GM11168 (cell line): ENCODE measurements around the gene SEC22C.

ENCODE experiments used
- in situ Hi-C: fragments of 300-500 bp; cut with MboI; formaldehyde crosslinking; loops from one replicate; pipeline ENCODE4 v1.12.0; 2022; ENCODE audit warnings: low sequenced_read_pairs; ENCODE audit not compliant: unreplicated experiment

The SEC22C gene

DNA sequence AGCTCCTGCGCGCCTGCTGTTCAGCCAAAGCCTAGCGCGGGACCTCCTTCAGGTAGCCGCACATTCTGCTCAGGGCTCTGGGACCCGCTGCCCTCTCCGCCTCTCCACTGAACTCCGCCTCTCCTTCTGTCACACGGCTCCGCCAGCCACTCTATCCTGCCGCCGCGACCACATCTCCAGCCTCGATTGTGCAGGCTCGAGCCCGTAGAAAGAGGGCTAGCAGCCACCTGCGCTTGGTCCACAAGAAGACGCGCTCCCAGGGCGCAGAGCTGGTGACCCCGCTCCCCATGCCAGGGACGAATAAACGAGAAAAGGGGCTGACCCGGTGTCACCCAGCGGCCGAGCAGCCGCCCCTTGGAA is 80.5 kb downstream of the SEC22C start:
- in situ Hi-C loops: no loop called here

DNA sequence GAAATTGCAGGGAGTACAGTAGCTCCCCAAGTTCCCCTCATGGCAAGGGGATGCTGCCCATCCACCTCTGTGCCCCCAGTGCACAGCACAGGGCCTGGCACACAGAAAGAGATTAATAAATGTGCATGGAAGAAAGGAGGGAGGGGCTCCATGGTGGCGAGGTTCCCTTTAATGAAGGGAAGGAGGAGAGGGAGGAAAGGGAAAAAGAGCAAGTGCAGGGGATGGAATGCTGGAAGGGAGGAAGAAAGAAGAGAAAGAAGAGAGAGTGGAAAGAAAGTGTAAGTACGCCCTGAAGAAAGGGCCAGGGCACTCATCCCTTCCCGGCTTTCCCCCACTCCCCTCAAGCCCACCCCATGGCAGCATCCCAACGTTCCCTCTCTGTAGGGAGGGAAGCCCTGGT is 80.9 kb downstream of the SEC22C start:
- in situ Hi-C loops: no loop called here

DNA sequence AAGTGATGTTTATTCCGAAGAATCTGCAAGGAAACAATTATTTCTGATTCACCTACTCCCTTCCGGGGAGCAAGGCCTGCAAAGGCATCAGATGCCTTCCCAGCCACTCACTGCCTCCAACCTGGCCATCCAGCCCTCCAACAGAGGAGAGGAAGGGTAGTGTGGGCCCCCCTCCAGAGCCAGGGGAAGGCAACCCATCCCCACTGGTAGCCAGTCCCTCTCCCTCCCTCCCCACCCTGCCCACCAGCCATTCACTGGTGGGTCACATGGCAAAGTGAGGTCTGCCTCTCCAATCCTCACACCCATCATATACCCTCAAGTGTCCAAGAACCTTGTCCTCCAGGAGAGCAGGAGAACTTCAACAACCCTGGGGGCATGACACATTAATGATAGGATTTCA is 81.7 kb downstream of the SEC22C start:
- in situ Hi-C loops: no loop called here

DNA sequence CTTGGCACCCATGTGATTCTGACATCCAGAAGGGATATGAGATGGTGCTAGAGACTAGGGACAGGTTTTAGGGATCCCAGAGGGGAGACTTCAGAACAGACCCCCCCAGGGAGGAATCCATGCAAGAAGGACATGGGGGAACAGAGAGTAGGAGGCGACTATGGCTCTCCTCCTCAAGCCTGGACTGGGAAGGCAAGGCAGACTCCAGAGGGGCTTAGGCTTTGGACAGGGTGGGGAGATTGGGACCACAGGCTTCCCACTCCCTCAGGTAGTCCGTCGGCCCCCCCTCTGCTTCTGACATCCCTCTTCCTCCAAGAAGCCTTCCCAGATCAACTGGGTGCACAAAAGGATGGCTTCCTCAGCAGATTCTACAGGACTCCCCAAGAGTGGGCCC is 82.3 kb downstream of the SEC22C start:
- in situ Hi-C loops: no loop called here

DNA sequence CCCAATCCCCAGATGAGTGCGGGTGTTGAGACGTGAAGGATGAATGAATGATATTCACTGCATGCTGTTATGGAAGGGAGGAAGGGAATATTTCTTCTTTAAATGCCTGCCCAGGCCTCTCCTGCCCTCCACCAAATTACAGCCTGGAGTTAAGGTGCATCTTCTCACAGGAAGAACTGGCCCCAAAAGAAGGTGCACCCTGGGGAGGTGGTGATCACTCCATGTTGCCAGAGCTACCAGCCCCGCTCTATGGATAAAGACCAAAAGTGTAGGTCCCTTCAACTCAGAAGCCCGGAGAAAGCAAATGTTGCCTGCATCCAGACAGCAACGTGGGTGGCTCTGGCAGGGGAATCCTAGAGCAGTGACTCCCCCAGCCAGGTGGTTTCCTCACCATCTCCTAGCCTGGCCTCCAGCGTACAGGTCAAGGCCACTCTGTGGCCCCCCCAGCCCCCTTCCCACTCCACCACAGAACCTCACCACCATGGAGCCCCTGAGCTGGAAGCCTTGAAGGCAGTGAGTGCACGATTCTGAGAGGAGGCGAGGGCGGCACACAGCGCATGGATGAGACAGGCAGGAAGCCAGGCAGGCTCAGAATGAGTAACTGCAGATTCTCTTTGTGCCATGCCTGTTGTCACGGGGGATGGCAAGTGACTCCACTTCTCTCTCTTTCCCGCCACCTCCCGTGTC is 82.8 kb downstream of the SEC22C start:
- in situ Hi-C loops: no loop called here

DNA sequence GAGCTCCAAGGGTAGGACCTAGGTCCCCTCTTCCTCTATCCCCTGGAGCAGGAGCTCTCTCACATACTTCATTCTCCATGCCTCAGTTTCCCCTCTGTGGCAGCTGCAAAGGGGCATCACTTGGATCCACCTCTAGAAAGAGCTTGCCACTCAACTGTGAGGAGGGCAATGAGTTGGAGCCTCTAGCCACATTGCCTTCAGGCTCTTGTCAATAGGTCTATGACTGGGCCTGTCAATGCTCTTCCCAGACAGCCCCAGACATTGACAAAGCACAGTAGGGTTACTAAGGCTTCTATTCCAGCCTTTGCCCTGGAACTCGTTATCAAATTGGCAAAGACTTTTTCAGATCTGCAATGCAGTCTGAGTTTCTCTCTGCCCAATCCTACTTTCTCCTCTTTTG is 83.7 kb downstream of the SEC22C start:
- in situ Hi-C loops: no loop called here
